Measurements from ENCODE around the gene BCL2L14. TPM values are rescaled to one million over a fixed set of nuclear protein-coding genes. Genes with fewer than 3 reads are reported as not detected.
A peak's percentile ranks its signal among the peaks of the same experiment; 100 is the strongest.
"Not testable (repeated sequence)": the region's sequence is repeated elsewhere in the genome, so short reads cannot be mapped to it uniquely, and the experiment has no call there.

Gene BCL2L14
- polyA plus RNA-seq, 2 of the 4 experiments (the other 2 are of a cell fraction) = 0.06 TPM; not detected in 1

- TF ChIP-seq RARB (CRISPR knock-in tag; IDR thresholded peaks at IDR 0.05) (no peak), CEBPB (IDR thresholded peaks at IDR 0.05) (0 out of 4 replicates have a peak, but pooled peaks of 1 of the 2 experiments have one; percentile 14)
- no peak overlapping the region for H3K4me3 ChIP-seq
- ATAC-seq = no peak
- H3K9me3 ChIP-seq = no peaks in the 10 kb centered on the region
- no peak overlapping the region for H3K4me2 ChIP-seq
- ChIA-PET CTCF (no interaction called here), POLR2A (interaction anchor here (0.7 kb wide), 1 partner anchor 56 kb away, joined by 15 read pairs; no protein-coding TSS in a partner anchor)
- WGBS (ENCODE audit: missing lambda C conversion rate) = 93% methylated on average over 5 of the region's 5 CpGs
- no peak overlapping the region for H3K27ac ChIP-seq
- no peak for FAIRE-seq
- peaks cover 16% of the 10 kb centered on the region for H3K4me1 ChIP-seq
- no peak for DNase-seq (ENCODE audit: low read depth in 1 of 2, low spot score in 1 of 2)
Observed at GRCh38 chr12:12133785-12134184, 63.0 kb downstream of the BCL2L14 start.

- Histone ChIP-seq H3K9me3 (no peaks in the 10 kb centered on the region), H3K4me1 (peaks cover 28% of the 10 kb centered on the region), H3K4me2 (peak overlapping the region; percentile 49), H3K27ac (no peak overlapping the region), H3K4me3 (no peak overlapping the region)
- TF ChIP-seq RNF2 (IDR thresholded peaks at IDR 0.05; ENCODE audit: borderline replicate concordance, low read depth) = no peak
- no peak for TF ChIP-seq PBX3 (IDR thresholded peaks at IDR 0.05)
- TF ChIP-seq GATA3 (IDR thresholded peaks at IDR 0.05; ENCODE audit: borderline replicate concordance) = no peak
- TF ChIP-seq NR3C1 (IDR thresholded peaks at IDR 0.05) = no peak
- TF ChIP-seq ZC3H11A (IDR thresholded peaks at IDR 0.05) = no peak
- TF ChIP-seq CBX8 (IDR thresholded peaks at IDR 0.05) = no peak
- TF ChIP-seq EP300 (IDR thresholded peaks at IDR 0.05) = no peak
- TF ChIP-seq BCL3 (IDR thresholded peaks at IDR 0.05) = no peak
- no peak for TF ChIP-seq NFE2L2 (conservative IDR thresholded peaks at IDR 0.05; ENCODE audit: low read length)
- TF ChIP-seq HMGXB4 (CRISPR knock-in tag; IDR thresholded peaks at IDR 0.05; ENCODE audit: borderline replicate concordance) = no peak
- TF ChIP-seq JUNB (IDR thresholded peaks at IDR 0.05) = no peak
- TF ChIP-seq POLR2AphosphoS2 (conservative IDR thresholded peaks at IDR 0.05; ENCODE audit: low read length) = no peak
- TF ChIP-seq RAD21 (conservative IDR thresholded peaks at IDR 0.05 in 1 of 2, IDR thresholded peaks at IDR 0.05 in 1 of 2) = no peak
- no peak for TF ChIP-seq ATOH8 (CRISPR knock-in tag; IDR thresholded peaks at IDR 0.05; ENCODE audit: low read depth)
- WGBS (ENCODE audit: missing lambda C conversion rate) = 33% methylated on average over 3 of the region's 3 CpGs
- no peak; a peak in 1 of 6 replicates for ATAC-seq
- FAIRE-seq = peak; percentile 7
- ChIA-PET POLR2A (no interaction called here), CTCF (interaction anchor here (1.4 to 2.1 kb wide), 2 partner anchors 11 to 189 kb away, joined by 3 to 9 read pairs; no protein-coding TSS in a partner anchor)
- DNase-seq (ENCODE audit: low read depth in 1 of 2, low spot score in 1 of 2) = no peak
Observed at GRCh38 chr12:12138203-12139154, 67.7 kb downstream of the BCL2L14 start.

- TF ChIP-seq CBX2 (IDR thresholded peaks at IDR 0.05; ENCODE audit: borderline replicate concordance, low read depth) (no peak), ATOH8 (CRISPR knock-in tag; IDR thresholded peaks at IDR 0.05; ENCODE audit: low read depth) (no peak), NFE2L2 (conservative IDR thresholded peaks at IDR 0.05; ENCODE audit: low read length) (no peak), RCOR1 (IDR thresholded peaks at IDR 0.05; ENCODE audit: low read depth, low read length) (no peak), ELK1 (IDR thresholded peaks at IDR 0.05; ENCODE audit: low read depth, low read length) (no peak), GATA3 (IDR thresholded peaks at IDR 0.05; ENCODE audit: borderline replicate concordance) (no peak), CEBPB (IDR thresholded peaks at IDR 0.05) (no peak)
- Histone ChIP-seq H3K4me3 (no peak overlapping the region), H3K4me1 (peaks cover 28% of the 10 kb centered on the region), H3K9me3 (no peaks in the 10 kb centered on the region), H3K27ac (no peak overlapping the region), H3K4me2 (no peak overlapping the region)
- POLR2A ChIA-PET = interaction anchor here (0.5 kb wide), 1 partner anchor 82 kb away, joined by 8 read pairs; no protein-coding TSS in a partner anchor
- CTCF ChIA-PET = interaction anchor here (1.3 kb wide), 2 partner anchors 13 to 81 kb away, joined by 3 read pairs; no protein-coding TSS in a partner anchor
- FAIRE-seq (no peak), ATAC-seq (no peak), DNase-seq (ENCODE audit: low read depth in 1 of 2, low spot score in 1 of 2) (no peak)
Observed at GRCh38 chr12:12141000-12141399, 70.3 kb downstream of the BCL2L14 start.

GRCh38 chr12:12144531-12144930 is 73.8 kb downstream of the BCL2L14 start:
- H3K4me2 ChIP-seq; FAIRE-seq; DNase-seq (ENCODE audit: low read depth in 1 of 2, low spot score in 1 of 2); POLR2A ChIA-PET; H3K4me3 ChIP-seq; H3K27ac ChIP-seq; ATAC-seq; H3K9me3 ChIP-seq; H3K4me1 ChIP-seq: not testable (repeated sequence)
- no CpG with 5 or more reads among the region's 1 CpG for WGBS (ENCODE audit: missing lambda C conversion rate)
- CTCF ChIA-PET = interaction anchor here (0.9 kb wide), 1 partner anchor 13 kb away, joined by 3 read pairs; no protein-coding TSS in a partner anchor
